Measurements from ENCODE around the gene NFYB. TPM values are rescaled to one million over a fixed set of nuclear protein-coding genes. Genes with fewer than 3 reads are reported as not detected.

NFYB gene
- total RNA-seq, 1 experiment from 2014 or later: 31.5 TPM

- Histone ChIP-seq H3K36me3 (ENCODE audit: control insufficient read depth, insufficient read depth, low read length) (peaks cover 41% of the 10 kb centered on the region), H3K4me3 (ENCODE audit: low read depth in 2 of 2, low read length in 2 of 2) (no peak overlapping the region), H3K27ac (ENCODE audit: low read length) (no peak overlapping the region), H3K27me3 (ENCODE audit: control insufficient read depth, insufficient read depth, low read length) (no peaks in the 10 kb centered on the region), H3K4me1 (ENCODE audit: control insufficient read depth, insufficient read depth, low read length) (peaks cover 7% of the 10 kb centered on the region; the same call in 1 of the 2 replicates), H3K9me3 (ENCODE audit: control insufficient read depth, insufficient read depth, low read depth, low read length) (no peaks in the 10 kb centered on the region)
- in situ Hi-C loops (cut with HindIII; ENCODE audit: low pct_unique_long_range_greater_than_20kb, low sequenced_read_pairs) (no loop called here), intact Hi-C loops (cut with micrococcal nuclease; ENCODE audit: unreplicated experiment) (no loop called here)
- ChIA-PET POLR2A (no interaction called here), CTCF (no interaction called here)
- TF ChIP-seq CTCF (IDR thresholded peaks at IDR 0.05) (no peak), TCF7L2 (IDR thresholded peaks at IDR 0.05; ENCODE audit: low read depth, low read length) (no peak), REST (IDR thresholded peaks at IDR 0.05; ENCODE audit: insufficient read depth in 1 of 2, low read depth in 2 of 2, low read length in 1 of 2) (no peak), POLR2AphosphoS5 (IDR thresholded peaks at IDR 0.05; ENCODE audit: low read depth, low read length) (no peak), SIN3A (IDR thresholded peaks at IDR 0.05; ENCODE audit: borderline replicate concordance, insufficient read depth, low read depth, low read length) (no peak)
- BruUV-seq (replicated peaks): no TSS peak
- DNase-seq (ENCODE audit: low read depth, low spot score) (no peak), ATAC-seq (no peak)
These were observed 15.7 kb downstream of the NFYB start for GRCh38 chr12:104122298-104122697.

DNA sequence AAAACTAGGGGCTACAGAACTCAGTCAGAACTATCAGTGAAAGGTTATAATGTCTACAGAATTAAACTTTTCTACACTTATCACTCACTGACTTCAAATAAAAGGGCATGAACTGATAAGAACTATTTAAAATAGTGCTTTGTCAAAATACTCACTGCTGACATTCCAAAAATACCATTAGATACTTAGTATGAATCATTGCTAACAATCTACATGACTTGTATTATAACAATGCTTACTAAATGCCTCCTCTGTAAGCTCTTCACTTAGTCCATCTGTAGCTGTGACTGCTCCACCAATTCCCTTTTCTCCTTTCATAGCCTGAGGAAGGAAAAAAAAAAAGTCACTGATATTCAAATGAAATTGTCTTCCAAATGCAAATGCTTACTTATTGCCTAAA lies 17.0 kb downstream of the NFYB start:
- ATAC-seq: peak; percentile 81
- no peak for DNase-seq (ENCODE audit: low read depth, low spot score)
- H3K27ac ChIP-seq (ENCODE audit: low read length): no peak overlapping the region

More for the DNA sequence above, 17.0 kb downstream of the NFYB start:
- BruUV-seq (replicated peaks): no TSS peak
- ChIA-PET CTCF (no interaction called here), POLR2A (no interaction called here)
- TF ChIP-seq SIN3A (IDR thresholded peaks at IDR 0.05; ENCODE audit: borderline replicate concordance, insufficient read depth, low read depth, low read length): no peak
- no peak for TF ChIP-seq CTCF (IDR thresholded peaks at IDR 0.05)
- no peak for TF ChIP-seq POLR2AphosphoS5 (IDR thresholded peaks at IDR 0.05; ENCODE audit: low read depth, low read length)
- TF ChIP-seq TCF7L2 (IDR thresholded peaks at IDR 0.05; ENCODE audit: low read depth, low read length): no peak
- no peak for TF ChIP-seq REST (IDR thresholded peaks at IDR 0.05; ENCODE audit: insufficient read depth in 1 of 2, low read depth in 2 of 2, low read length in 1 of 2)
- in situ Hi-C loops (cut with HindIII; ENCODE audit: low pct_unique_long_range_greater_than_20kb, low sequenced_read_pairs) (no loop called here), intact Hi-C loops (cut with micrococcal nuclease; ENCODE audit: unreplicated experiment) (no loop called here)
- H3K9me3 ChIP-seq (ENCODE audit: control insufficient read depth, insufficient read depth, low read depth, low read length): no peaks in the 10 kb centered on the region
- peaks cover 36% of the 10 kb centered on the region for H3K36me3 ChIP-seq (ENCODE audit: control insufficient read depth, insufficient read depth, low read length)
- H3K4me1 ChIP-seq (ENCODE audit: control insufficient read depth, insufficient read depth, low read length): peaks cover 7% of the 10 kb centered on the region; the same call in 1 of the 2 replicates
- H3K4me3 ChIP-seq (ENCODE audit: low read depth in 2 of 2, low read length in 2 of 2): no peak overlapping the region
- H3K27me3 ChIP-seq (ENCODE audit: control insufficient read depth, insufficient read depth, low read length): no peaks in the 10 kb centered on the region

All from Panc1 (cell line).